HepG2 (cell line): ENCODE results near the gene ATP8A2. TPM values are rescaled to one million over a fixed set of nuclear protein-coding genes. Genes with fewer than 3 reads are reported as not detected.

Experiments used
- ATAC-seq: fragments of 200-7000 bp; cut with Tn5 transposase; 3 replicates; pipeline ENCODE4 v1.9.1; 2020; ENCODE audit warnings: mild to moderate bottlenecking, moderate library complexity
- BruUV-seq: library from RNA; stranded (reverse); fragments of 400-500 nt; replicated peaks from 2 replicates; lab custom pipeline; 2021; lab: Mats Ljungman, UMichigan
- CTCF ChIA-PET: fragments of 300-600 bp; formaldehyde crosslinking; extraction: SDS; loops from one replicate; lab custom pipeline; 2021; ENCODE audit warnings: low total read pairs, inconsistent platforms, low intra/inter-chr PET ratio; lab: Yijun Ruan, JAX
- POLR2A ChIA-PET: fragments of 350-600 bp; sonication (Branson Sonifier 250); formaldehyde crosslinking; loops from one replicate; lab custom pipeline; 2020; ENCODE audit warnings: antibody characterized with exemption, inconsistent platforms; lab: Yijun Ruan, JAX
- DNase-seq: peaks from one replicate; pipeline ENCODE4 v3.0.0-alpha.2; 2015; ENCODE audit warnings: low spot score
- FAIRE-seq: peaks from 3 replicates; lab custom pipeline; 2011; peaks lifted over from hg19 to GRCh38; lab: Jason Lieb, UNC
- H2AFZ ChIP-seq: one replicate; pipeline ENCODE4 v1.6.1; 2011; ENCODE audit warnings: low read length, inconsistent platforms
- H3K27ac ChIP-seq: fragments of 300-600 bp; 3 replicates; pipeline ENCODE4 v1.8.0; 2011; ENCODE audit warnings: mixed run types, mild to moderate bottlenecking, mixed read lengths, low read length, inconsistent platforms; ENCODE audit not compliant: insufficient read depth; ENCODE audit errors: extremely low read length
- H3K27me3 ChIP-seq, 2 experiments: fragments of 200-600 bp in 1 of 2; 2 replicates in 1 of 2; 3 replicates in 1 of 2; pipeline versions ENCODE4 v1.6.0 to v1.8.0; 2011; ENCODE audit warnings: low read length in 2 of 2, mild to moderate bottlenecking in 2 of 2, moderate library complexity in 2 of 2, inconsistent platforms in 1 of 2; ENCODE audit not compliant: insufficient read depth in 2 of 2, control insufficient read depth in 1 of 2
- H3K36me3 ChIP-seq, 2 experiments: fragments of 200-600 bp in 1 of 2; replicated peaks in 1 of 2; 2 replicates in 1 of 2; 3 replicates in 1 of 2; pipeline versions ENCODE4 v1.5.1 to v1.8.0; 2011; ENCODE audit warnings: low read length in 2 of 2, inconsistent platforms in 1 of 2; ENCODE audit not compliant: insufficient read depth in 2 of 2, control insufficient read depth in 1 of 2
- H3K4me1 ChIP-seq: 2 replicates; pipeline ENCODE4 v1.5.1; 2012; ENCODE audit warnings: low read length, inconsistent platforms; ENCODE audit not compliant: insufficient read depth
- H3K4me2 ChIP-seq: 2 replicates; pipeline ENCODE4 v1.6.0; 2011; ENCODE audit warnings: low read depth, low read length, inconsistent platforms
- H3K4me3 ChIP-seq, 3 experiments: fragments of 200-600 bp in 1 of 3; sonication (generic), shearing (Covaris generic) in 1 of 3; replicated peaks in 1 of 3; 2 replicates each; pipeline ENCODE4 v1.5.1; 2011 to 2016; ENCODE audit warnings: low read length in 3 of 3, inconsistent platforms in 2 of 3, low read depth in 2 of 3, mild to moderate bottlenecking in 2 of 3, control low read depth in 1 of 3, mixed read lengths in 1 of 3; ENCODE audit not compliant: insufficient read depth in 1 of 3
- H3K79me2 ChIP-seq: one replicate; pipeline ENCODE4 v1.6.1; 2011; ENCODE audit warnings: low read length, inconsistent platforms; ENCODE audit not compliant: insufficient read depth
- H3K9ac ChIP-seq: 2 replicates; pipeline ENCODE4 v1.6.0; 2011; ENCODE audit warnings: mild to moderate bottlenecking, low read depth, low read length, inconsistent platforms; ENCODE audit not compliant: insufficient read depth
- H3K9me3 ChIP-seq: 2 replicates; pipeline ENCODE4 v1.5.1; 2012; ENCODE audit warnings: mild to moderate bottlenecking, low read length
- H4K20me1 ChIP-seq: 2 replicates; pipeline ENCODE4 v1.6.0; 2011; ENCODE audit warnings: inconsistent platforms, mild to moderate bottlenecking, low read length, moderate library complexity; ENCODE audit not compliant: insufficient read depth
- MIER2 ChIP-seq: IDR thresholded peaks from 2 replicates; pipeline ENCODE4 v1.6.1; 2016; ENCODE audit warnings: missing biosample characterization, missing genetic modification reagents
- REST ChIP-seq, 2 experiments: IDR thresholded peaks; 2 replicates each; pipeline ENCODE4 v1.6.1; 2011 to 2012; ENCODE audit warnings: low read length in 2 of 2, borderline replicate concordance in 1 of 2, low read depth in 1 of 2, mild to moderate bottlenecking in 1 of 2, moderate library complexity in 1 of 2
- TCF7 ChIP-seq: sonication (generic); IDR thresholded peaks from 2 replicates; pipeline ENCODE4 v1.6.1; 2016; ENCODE audit warnings: antibody characterized with exemption, low read depth
- WGBS: methylation state at CpG from one replicate; pipeline ENCODE4 v1.1.6; 2017; ENCODE audit warnings: low lambda C conversion rate; 5-methylcytosine and 5-hydroxymethylcytosine counted together
- in situ Hi-C: cut with HindIII; loops from 2 replicates; pipeline ENCODE4 v1.10.0; 2017; ENCODE audit warnings: low pct_unique_long_range_greater_than_20kb; ENCODE audit not compliant: extremely low pct_ligation_motif_present
- intact Hi-C: fragments of 100-400 bp; cut with micrococcal nuclease; formaldehyde crosslinking; loops from one replicate; pipeline ENCODE4 v1.10.0; 2022; ENCODE audit not compliant: unreplicated experiment
- polyA plus RNA-seq, 8 experiments: library from polyadenylated mRNA; depleted of rRNA in 3 of 8; stranded (reverse) in 7 of 8; unstranded in 1 of 8; fragments of >200 nt; fragmentation: Illumina TruSeq in 4 of 8; extraction: Trizol in 4 of 8; gene quantifications; 2 replicates each; pipeline versions ENCODE4 v1.2.1 to v1.2.3, GENCODE V29; 2011 to 2016; ENCODE audit warnings: low read depth in 4 of 8, missing spikeins in 1 of 8, mixed read lengths in 1 of 8; ENCODE audit not compliant: insufficient read depth in 1 of 8
- total RNA-seq, 5 experiments: library from RNA; depleted of rRNA; stranded (reverse); fragments of >200 nt; fragmentation: Illumina TruSeq; extraction: Trizol; gene quantifications; 2 replicates each; pipeline ENCODE4 v1.2.3, GENCODE V29; 2016; ENCODE audit warnings: low read depth in 1 of 5

The ATP8A2 gene
- total and polyA plus RNA-seq, 2 of the 13 experiments (the other 11 are each of a cell fraction or from before 2014, with no cell fraction given): 0.09 TPM; not detected in 1

DNA sequence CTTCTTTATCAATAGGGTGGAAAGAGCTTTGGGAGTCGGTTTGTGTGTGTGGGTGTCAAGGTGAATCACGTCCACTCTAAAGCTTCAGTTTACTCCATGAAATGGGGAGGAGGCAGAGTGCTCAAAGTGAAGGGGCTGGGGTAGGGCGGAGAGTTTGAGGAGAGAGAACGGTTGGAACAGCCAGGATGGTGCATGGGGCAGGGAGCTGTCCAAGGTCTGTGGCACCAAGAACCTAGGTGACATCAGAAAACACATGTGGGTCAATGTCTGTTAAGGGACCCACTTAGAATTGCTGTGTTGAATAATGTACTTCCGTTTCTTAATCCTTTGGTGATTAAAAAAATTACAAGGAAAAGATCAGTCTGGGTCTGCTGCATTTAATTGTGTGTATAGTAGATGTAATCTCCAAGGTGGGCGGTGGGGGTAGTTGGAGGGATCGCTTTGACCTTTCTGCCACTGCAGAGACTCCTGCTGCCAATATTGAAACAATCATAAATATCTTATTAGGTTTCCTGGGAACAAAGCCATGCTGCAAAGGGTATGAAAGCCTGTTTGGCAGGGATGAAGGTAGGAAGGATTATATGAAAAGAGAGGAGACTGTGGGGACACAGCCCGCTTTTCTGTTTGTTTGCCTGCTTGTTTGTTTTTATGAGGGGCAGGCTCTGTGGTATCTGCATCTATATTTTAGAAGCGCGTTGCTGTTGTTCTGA lies 122.3 kb downstream of the ATP8A2 start:
- FAIRE-seq (no peak), DNase-seq (no peak), ATAC-seq (no peak)
- in situ Hi-C loops (no loop called here), intact Hi-C loops (no loop called here)
- WGBS: 15% methylated on average over 10 of the region's 10 CpGs
- H3K27ac ChIP-seq: no peak overlapping the region
- no peaks in the 10 kb centered on the region for H3K9me3 ChIP-seq
- BruUV-seq: no TSS peak
- CTCF ChIA-PET: no interaction called here
- H3K79me2 ChIP-seq: no peaks in the 10 kb centered on the region
- TF ChIP-seq TCF7 (no peak), MIER2 (CRISPR knock-in tag) (peak; percentile 75), REST (IDR thresholded peaks at IDR 0.05; ENCODE audit: borderline replicate concordance in 1 of 2, low read depth in 1 of 2, low read length in 2 of 2) (peak; percentile 47 to 87)
- no peaks in the 10 kb centered on the region for H3K4me1 ChIP-seq
- H3K9ac ChIP-seq: no peak overlapping the region
- POLR2A ChIA-PET: no interaction called here
- H2AFZ ChIP-seq: no peak overlapping the region
- no peaks in the 10 kb centered on the region for H3K36me3 ChIP-seq
- H3K4me3 ChIP-seq: no peak overlapping the region
- H3K27me3 ChIP-seq: peaks cover 0 to 4% of the 10 kb centered on the region in 2 experiments; a peak in 2 of 5 replicates
- H4K20me1 ChIP-seq: no peaks in the 10 kb centered on the region
- H3K4me2 ChIP-seq: no peak overlapping the region
